Measurements from ENCODE around the gene DDA1. TPM values are rescaled to one million over a fixed set of nuclear protein-coding genes. Genes with fewer than 3 reads are reported as not detected.

DDA1 gene
- total RNA-seq (ENCODE audit: low replicate concordance): 38.7 and 46.0 TPM in 2 replicates
- long read RNA-seq, full-length matches to known transcripts: 1 of 3 reads
- long read RNA-seq, partial matches to known transcripts: 0 of 3 reads
- long read RNA-seq, other reads (novel, unspliced or antisense): 2 of 3 reads

DNA sequence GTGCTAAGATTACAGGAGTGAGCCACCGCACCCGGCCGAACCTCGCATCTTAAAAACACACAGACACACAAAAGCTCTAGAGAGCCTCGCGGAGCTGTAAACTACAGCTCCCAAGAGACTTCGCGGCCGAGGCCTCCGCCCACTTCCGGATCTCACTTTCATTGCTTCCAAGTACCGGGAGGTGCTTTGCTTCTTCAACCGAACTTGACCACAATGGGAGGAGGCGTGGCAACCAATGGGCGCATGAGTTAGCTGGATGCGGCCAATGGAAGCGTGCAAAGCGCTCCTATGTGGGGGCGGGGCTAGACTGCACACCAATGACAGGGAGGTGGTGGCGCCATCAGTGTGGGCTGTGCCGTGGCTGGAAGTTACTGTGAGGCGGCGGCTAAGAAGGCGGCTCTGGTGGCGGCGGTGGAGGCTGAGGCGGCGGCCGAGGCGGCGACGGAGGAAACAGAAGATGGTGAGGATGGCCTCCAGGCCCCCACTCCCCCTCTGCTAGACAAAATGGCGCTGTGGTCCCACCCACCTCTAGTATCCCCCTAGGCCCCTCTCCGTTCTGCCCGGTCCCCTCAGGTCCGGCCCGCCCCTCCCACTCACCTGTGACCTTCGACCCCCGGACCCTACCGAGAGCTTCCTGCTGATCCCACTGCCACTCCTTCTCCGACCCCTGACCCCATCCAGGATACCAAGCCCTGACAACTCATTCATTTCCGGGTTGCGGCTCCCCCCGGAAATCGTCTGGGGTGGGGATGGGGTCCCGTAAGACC, at the start of gene DDA1:
Gene DDA1, plus strand, starts transcription at position 366 of the 767 bp plus-strand sequence. Its CDS starts 92 bp downstream, at position 458.
- Mint-ChIP-seq H3K4me1 (ENCODE audit: unreplicated experiment) (peaks cover 28% of the 10 kb centered on the region), H3K27me3 (no peaks in the 10 kb centered on the region), H3K36me3 (peaks cover 7% of the 10 kb centered on the region), H3K9me3 (no peaks in the 10 kb centered on the region), H3K27ac (peak within 1 kb of the TSS; percentile 96), H3K4me3 (peak within 1 kb of the TSS; percentile 99)
- TF ChIP-seq, protein P1, sequence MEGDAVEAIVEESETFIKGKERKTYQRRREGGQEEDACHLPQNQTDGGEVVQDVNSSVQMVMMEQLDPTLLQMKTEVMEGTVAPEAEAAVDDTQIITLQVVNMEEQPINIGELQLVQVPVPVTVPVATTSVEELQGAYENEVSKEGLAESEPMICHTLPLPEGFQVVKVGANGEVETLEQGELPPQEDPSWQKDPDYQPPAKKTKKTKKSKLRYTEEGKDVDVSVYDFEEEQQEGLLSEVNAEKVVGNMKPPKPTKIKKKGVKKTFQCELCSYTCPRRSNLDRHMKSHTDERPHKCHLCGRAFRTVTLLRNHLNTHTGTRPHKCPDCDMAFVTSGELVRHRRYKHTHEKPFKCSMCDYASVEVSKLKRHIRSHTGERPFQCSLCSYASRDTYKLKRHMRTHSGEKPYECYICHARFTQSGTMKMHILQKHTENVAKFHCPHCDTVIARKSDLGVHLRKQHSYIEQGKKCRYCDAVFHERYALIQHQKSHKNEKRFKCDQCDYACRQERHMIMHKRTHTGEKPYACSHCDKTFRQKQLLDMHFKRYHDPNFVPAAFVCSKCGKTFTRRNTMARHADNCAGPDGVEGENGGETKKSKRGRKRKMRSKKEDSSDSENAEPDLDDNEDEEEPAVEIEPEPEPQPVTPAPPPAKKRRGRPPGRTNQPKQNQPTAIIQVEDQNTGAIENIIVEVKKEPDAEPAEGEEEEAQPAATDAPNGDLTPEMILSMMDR (conservative IDR thresholded peaks at IDR 0.05): no peak
- peak; percentile 97 for DNase-seq (ENCODE audit: extremely low spot score, unreplicated experiment)

DNA sequence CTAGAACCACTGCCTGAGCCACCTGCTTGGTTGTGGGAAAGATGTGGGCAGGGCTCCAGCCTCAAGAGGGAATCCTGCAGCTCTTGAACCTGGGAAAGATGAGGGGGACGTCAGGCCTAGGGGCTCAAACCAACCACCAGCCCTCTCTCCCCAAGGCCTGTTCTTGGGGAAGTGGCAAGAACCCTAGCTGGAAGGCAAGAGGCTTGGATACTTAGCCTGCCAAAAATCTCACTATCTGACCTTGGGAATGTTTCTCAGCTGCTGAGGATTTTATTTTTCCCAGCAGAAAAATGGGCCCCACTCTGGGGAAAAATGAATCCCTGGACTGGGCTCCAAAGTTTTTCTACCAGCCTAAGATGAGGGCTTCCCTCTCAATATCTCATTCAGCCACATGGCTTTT, 49.4 kb upstream of the DDA1 start:
- Mint-ChIP-seq H3K27ac (no peak overlapping the region), H3K4me1 (ENCODE audit: unreplicated experiment) (peaks cover 10% of the 10 kb centered on the region), H3K27me3 (peaks cover 4% of the 10 kb centered on the region), H3K36me3 (no peaks in the 10 kb centered on the region), H3K4me3 (no peak overlapping the region), H3K9me3 (no peaks in the 10 kb centered on the region)
- TF ChIP-seq, protein P1 (conservative IDR thresholded peaks at IDR 0.05): no peak
- no peak for DNase-seq (ENCODE audit: extremely low spot score, unreplicated experiment)

DNA sequence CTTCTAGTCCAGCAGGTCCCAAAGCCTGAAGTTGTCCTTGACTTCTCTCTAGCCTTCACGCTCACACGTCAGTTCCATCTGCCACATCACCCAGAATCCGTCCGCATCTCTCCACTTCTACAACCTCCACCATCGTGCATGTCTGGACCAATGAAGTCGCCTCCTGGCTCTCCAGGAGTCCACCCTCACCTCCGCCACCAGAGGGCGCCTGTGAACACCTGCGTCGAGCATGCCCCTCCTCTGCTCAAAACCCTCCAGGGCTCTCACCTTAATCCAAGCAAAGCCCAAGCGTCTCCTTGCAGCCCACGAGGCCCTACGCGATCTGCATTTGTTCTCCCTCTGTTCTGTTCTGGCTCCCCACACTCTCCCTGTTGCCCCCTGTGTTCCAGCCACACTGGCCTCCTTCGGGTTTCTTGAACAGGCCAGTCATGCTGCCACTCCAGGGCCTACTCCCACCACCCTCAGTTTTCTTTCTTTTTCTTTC, 48.5 kb upstream of the DDA1 start:
- Mint-ChIP-seq H3K4me1 (ENCODE audit: unreplicated experiment) (peaks cover 10% of the 10 kb centered on the region), H3K4me3 (no peak overlapping the region), H3K27ac (peak overlapping the region; percentile 27), H3K27me3 (peaks cover 4% of the 10 kb centered on the region), H3K36me3 (no peaks in the 10 kb centered on the region), H3K9me3 (no peaks in the 10 kb centered on the region)
- TF ChIP-seq, protein P1 (conservative IDR thresholded peaks at IDR 0.05): peak; percentile 98
- DNase-seq (ENCODE audit: extremely low spot score, unreplicated experiment): peak; percentile 90

DNA sequence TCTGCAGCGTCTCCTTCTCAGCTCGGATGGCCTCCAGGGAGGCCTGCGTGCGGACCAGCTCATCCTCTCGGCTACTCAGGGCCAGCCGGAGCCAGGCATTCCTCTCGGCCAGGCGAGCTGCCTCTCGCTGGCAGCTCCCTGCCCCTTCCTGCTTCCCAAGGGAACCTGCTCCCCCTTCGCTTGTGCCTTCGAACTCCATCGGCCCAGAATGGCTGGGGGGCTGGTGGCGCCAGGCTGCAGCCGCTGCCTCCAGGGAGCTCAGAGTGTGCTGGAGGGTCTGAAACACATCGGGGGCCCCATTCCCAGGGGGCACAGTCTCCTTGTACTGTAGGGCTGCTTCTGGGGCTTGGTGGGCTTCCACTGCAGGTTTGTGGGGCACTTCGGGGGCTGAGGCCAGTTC, 46.8 kb upstream of the DDA1 start:
- H3K36me3 Mint-ChIP-seq: peaks cover 4% of the 10 kb centered on the region

DNA sequence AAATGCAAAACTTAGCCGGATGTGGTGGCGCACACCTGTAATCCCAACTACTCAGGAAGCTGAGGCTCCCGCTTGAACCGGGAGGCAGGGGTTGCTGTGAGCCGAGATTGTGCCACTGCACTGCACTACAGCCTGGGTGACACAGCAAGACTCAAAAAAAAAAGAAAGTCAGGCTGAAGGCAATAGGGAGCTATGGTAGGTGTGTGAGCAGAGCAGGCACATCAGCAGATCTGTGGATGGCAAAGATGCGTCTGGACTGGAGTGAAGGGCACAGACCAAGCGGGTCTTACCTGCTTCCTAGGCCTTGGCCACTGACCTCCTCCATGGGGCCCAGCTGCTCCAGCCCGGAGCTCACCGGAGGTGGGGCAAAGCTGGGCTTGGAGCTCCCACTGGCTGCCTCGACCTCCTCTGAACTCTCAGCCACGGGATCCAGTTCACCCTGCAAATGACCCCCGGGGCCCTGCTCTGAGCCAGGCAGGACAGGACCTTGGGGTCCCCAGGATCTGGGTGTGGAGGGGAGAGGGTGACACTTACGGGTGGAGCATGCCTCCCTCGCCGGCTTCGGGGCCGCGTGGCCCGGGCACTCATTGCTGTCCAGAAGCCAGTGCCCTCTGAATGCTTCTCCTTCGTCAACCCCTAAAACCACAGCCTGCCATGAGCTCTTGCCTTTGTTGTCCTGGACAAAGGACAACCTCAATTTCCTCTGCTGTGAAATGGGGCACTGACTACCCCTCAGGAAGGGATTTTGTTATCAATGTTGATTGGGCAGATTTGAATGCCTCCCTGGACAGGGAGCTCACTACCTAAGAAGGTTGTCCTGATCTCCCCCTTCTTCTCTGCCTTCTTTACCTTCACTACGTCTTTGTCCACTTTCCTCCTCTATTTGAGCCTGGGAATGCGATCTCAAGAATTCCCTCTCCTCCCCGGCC, 45.4 kb upstream of the DDA1 start:
- Mint-ChIP-seq H3K27me3 (peaks cover 6% of the 10 kb centered on the region), H3K27ac (no peak overlapping the region), H3K36me3 (peaks cover 4% of the 10 kb centered on the region), H3K4me1 (ENCODE audit: unreplicated experiment) (peaks cover 17% of the 10 kb centered on the region), H3K4me3 (no peak overlapping the region), H3K9me3 (peaks cover 6% of the 10 kb centered on the region)
- TF ChIP-seq, protein P1 (conservative IDR thresholded peaks at IDR 0.05): no peak
- DNase-seq (ENCODE audit: extremely low spot score, unreplicated experiment): no peak

More for the DNA sequence above, 46.8 kb upstream of the DDA1 start:
- Mint-ChIP-seq H3K4me1 (ENCODE audit: unreplicated experiment) (peaks cover 17% of the 10 kb centered on the region), H3K27me3 (peaks cover 6% of the 10 kb centered on the region), H3K4me3 (no peak overlapping the region), H3K9me3 (peaks cover 6% of the 10 kb centered on the region), H3K27ac (no peak overlapping the region)
- no peak for DNase-seq (ENCODE audit: extremely low spot score, unreplicated experiment)
- TF ChIP-seq, protein P1 (conservative IDR thresholded peaks at IDR 0.05): no peak

Measured in type B pancreatic cell (in vitro differentiated cells).